ENCODE data around the gene UBALD2.
"Not testable (repeated sequence)": the region's sequence is repeated elsewhere in the genome, so short reads cannot be mapped to it uniquely, and the experiment has no call there.

Gene UBALD2

DNA sequence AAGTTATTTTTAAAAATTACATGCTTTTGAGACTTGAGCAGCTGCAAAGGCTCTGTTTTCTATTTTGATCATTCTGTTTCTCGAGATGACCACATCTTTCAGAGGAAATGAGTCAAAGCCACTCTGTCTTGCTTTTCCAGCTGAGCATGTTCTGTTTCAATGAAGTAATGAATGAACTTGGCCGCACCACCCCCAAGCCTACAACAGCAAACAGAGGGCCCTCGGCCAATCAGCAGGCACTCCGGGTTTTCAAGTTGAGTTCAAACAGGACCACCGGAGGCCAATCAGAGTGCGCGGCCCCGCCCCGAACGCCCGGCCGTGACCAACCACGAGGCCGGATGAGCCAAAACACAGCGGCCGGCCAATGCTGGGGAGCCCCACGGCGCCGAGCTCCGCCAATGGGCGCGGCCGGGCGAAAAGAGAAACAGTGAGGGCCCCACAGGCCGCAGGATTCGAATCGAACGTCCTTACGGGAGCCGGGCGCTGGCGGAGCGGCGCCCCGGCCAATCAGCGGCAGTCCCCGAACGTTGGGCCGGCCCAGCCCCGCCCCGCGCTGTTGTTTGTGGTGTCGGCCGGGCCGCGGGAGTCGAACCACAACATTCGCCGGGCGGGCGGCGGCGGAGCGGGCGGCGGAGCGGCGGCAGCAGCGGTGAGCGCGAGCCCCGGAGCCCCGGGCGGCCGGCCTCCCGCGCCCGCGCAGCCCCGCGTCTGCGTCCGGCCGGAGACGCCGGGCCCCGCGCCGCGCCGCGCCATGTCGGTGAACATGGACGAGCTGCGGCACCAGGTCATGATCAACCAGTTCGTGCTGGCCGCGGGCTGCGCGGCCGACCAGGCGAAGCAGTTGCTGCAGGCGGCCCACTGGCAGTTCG lies at the start of gene UBALD2:
Gene UBALD2, plus strand, starts transcription at position 594 of the 869 bp plus-strand sequence. Its CDS starts 158 bp downstream, at position 752.
- DNase-seq, result peak; percentile 97

DNA sequence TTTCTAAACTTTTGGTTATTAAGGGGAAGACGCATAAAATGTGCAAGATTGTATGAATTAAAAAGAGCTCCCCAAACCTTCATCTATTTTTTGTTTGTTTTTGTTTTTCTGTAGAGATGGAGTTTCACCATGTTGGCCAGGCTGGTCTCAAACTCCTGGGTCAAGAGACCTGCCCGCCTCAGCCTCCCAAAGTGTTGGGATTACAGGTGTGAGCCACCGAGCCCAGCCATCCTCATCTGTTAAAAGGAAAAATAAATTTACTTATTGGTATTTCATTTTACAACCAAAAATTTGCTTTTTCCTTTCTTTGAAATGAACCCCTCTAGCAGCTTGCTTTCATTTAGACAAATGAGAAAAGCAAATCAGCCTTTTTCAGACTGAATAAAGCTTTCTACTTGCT lies 48.1 kb upstream of the UBALD2 start:
- DNase-seq, result no peak

GRCh38 chr17:76219670-76220383 lies 45.3 kb upstream of the UBALD2 start:
- no peak for DNase-seq

- no peak for DNase-seq
These were observed 41.3 kb upstream of the UBALD2 start for GRCh38 chr17:76223802-76224201.

DNA sequence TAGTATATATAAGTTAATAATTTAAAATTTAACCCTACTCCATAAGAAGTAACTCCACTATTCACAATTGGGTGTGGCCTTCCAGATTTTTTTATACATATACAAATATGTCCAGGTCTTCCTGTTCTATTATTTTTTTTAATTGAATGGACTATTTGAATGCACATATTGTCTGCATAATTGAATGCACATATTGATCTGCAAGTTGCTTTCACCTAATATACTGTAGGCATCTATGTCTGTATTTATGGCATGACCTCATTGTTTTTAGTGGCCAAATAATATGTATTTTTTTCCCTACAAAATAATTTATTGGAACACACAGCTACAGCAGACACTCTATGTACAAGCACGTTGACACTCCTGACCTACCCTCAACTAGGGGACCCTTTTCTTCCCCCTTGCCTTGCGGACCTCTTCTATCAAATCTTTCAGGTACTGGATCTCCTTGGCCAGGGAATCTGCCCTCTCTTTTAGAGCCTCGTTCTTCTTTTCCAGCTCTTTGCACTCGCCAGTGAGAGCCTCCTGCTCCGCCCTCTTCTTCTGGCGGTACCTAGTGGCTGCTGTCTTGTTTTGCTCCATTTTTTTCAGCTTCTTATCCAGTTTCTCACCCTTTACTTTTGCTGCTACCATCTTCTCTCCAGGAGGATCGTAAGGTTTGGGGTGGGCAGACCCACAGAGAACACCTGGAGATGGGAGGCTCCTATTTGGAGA lies 39.6 kb upstream of the UBALD2 start:
- DNase-seq, result not testable (repeated sequence)

GRCh38 chr17:76226749-76227148 lies 38.4 kb upstream of the UBALD2 start:
- DNase-seq, result not testable (repeated sequence)

- DNase-seq, result peak; percentile 69
These were observed 32.8 kb upstream of the UBALD2 start for GRCh38 chr17:76232342-76232741.

DNA sequence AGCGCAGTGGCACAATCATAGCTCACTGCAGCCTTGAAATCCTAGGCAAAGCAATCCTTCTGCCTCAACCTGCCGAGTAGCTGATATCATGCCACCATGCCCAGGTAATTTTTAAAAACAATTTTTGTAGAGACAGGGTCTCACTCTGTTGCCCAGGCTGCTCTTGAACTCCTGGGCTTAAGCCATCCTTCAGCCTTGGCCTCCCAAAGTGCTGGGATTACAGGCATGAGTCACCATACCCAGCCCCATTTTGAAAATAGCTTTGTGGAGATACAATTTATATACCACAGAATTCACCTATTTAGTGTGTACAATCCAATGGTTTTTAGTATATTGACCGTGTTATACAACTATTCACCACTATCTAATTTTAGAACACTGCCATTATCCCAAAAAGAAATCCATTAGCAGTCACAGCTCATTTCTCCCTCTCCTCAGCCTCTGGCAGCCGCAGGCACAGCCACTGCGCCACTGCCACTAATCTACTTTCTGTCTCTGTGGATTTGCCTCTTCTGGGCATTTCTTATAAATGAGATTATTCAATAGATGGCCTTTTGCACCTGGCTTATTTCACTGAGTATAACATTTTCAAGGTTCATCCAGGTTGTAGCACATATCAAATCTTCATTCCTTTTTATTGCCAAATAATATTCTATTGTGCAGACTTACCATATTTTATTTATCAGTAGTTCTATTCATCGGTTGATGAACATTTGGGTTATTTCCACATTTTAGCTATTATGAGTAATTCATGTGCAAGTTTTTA lies 31.4 kb upstream of the UBALD2 start:
- DNase-seq, result no peak

GRCh38 chr17:76234354-76234679 lies 30.8 kb upstream of the UBALD2 start:
- DNase-seq, result no peak

GRCh38 chr17:76235883-76236282 lies 29.3 kb upstream of the UBALD2 start:
- no peak for DNase-seq

GRCh38 chr17:76236603-76237002 lies 28.5 kb upstream of the UBALD2 start:
- no peak for DNase-seq

DNA sequence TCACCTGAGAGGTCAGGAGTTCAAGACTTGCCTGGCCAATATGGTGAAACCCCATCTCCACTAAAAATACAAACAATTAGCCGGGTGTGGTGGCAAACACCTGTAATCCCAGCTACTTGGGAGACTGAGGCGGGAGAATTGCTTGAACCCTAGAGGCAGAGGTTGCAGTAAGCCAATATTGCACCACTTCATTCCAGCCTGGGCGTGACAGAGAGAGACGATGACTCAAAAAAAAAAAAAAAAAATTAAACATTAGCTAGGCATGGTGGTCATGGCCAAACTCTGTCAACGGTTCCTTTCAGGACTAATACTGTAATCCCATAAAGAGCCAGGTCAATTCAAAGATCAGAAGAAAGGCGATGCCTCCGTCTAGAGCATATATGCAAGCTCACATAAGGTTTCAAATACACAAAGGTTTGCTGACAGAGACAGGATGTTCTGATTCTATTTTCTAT lies 27.3 kb upstream of the UBALD2 start:
- no peak for DNase-seq

- DNase-seq, result no peak
These were observed 26.2 kb upstream of the UBALD2 start for GRCh38 chr17:76238847-76239537.

DNA sequence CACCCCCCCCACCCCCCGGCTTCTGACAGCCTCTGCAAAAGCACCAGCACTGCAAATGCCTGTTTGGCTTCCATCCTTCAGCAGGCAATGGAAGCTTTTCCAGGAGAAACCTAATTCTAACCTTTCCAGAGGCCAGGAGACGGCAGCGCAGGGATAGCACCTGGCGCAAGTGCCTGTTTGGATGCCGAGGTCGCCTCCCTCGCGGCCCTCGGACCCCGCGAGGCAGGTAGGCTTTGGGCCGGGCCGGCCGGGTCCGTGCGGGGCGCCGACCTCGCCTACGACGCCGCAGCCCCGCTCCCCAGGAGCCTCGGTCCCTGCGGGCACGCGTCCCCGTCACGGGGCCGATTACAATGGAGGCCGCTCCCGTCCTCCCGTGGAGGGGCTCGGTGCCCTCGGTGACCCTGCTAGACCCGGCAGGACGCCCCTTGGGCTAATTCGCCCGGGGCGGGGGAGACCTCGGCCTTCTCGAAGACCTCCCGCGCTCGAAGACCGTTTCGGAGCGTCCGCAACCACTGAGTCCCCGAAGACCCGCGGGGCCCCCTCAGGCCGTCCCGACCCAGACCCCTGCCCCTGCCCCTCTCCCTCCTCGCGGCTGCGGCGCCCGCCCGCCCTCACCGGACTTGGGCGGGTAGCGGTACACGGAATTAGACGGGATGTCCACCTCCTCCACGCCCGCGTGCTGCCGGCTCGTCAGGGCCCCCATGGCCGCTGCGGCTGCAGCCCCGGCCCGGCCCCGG lies 25.4 kb upstream of the UBALD2 start:
- no peak for DNase-seq

DNA sequence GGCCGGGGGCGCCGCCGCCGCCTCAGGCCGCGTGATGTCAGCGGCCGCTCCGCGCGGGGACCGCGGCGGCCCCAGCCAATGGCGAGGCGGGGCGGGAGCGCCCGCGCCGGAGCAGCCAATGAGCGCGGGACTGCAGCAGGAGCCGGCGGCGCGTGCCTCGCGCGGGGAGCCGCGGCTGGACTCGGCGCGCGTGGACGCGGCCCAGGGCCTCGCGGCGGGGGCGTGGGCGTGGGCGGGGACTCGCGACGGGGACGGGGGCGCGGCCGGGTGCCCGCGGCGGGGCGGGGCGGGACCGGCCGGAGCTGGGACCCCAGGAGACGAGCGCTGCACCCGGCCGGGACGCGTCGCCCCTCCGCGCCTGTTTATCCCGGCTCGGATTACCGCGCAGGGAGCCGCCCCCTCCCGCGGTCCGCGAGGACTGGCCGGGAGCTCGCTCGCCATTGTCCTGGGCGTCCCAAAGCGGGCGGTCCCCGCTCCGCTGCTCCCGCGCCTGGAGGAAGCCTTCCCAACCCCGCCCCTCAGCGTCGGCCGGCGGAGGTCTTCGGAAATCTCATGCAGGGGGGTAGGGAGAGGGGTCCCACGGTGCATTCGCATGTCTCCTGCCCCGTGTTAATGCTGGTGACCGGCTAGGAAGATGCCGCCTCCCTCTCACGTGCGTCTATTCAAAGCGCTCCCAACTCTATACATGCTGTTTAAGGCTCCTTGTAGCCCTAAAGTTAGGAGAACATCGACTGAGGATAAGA lies 24.5 kb upstream of the UBALD2 start, which contains the start of gene RNF157:
Gene RNF157, minus strand, starts transcription at position 33 of the 743 bp plus-strand sequence. CDS start 253 bp downstream, outside the sequence.
- no peak for DNase-seq

GRCh38 chr17:76241204-76241538 lies 24.0 kb upstream of the UBALD2 start:
- no peak for DNase-seq

- no peak for DNase-seq
These were observed 23.4 kb upstream of the UBALD2 start for GRCh38 chr17:76241691-76242255.

DNA sequence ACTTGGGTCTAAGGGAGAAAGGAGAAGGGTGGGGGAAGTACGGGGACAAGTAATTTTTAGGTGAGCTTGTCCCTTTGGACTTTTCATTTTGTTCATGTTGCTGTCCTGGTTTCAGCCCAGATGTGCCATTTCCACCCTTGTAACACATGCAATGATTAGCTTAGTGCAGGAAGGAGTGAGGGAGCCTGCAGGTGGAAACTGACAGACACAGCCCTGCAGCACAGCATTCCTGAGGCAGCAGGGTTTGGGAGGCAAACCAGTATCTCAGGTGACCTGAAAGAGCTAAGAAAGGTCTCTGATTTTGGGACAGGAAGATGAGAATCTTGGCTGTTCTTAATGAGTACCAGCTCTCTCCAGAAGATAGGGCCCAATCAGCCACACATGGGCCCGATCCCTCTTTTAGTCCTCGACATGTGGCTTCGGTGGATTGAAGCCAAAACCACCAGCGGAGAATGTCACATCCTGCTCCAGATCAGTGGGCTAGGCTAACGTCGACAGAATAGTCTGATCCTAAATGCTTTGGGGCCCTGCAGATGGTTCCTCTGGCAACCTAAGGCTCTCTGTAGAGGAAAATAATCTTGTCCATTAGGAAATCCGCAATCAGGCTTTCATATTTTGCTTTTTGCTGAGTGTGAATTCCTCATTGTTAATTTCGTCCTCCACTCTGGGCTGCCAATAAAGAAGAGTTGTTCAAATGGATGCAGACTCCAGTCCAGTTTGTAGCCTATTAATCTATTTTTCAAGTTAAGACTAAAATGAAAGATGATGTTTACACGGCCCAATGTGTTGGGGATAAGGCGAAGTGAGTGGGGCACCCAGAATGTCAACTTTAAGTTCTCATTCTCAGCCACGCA lies 21.1 kb upstream of the UBALD2 start:
- no peak for DNase-seq

DNA sequence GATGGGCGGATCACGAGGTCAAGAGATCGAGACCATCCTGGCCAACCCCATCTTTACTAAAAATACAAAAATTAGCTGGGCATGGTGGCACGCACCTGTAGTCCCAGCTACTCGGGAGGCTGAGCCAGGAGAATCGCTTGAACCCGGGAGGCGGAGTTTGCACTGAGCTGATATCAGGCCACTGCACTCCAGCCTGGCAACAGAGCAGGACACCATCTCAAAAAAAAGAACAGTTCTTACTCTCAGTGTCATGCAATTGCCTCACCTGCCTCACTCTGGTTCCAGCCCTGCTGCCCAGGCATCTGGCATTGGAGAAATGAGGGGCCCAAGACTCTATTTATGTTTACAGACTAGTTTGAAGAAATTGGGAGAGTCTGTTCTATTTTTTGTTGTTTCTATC lies 20.4 kb upstream of the UBALD2 start:
- not testable (repeated sequence) for DNase-seq

Measured in NCI-H1694 (cell line).